ENCODE results near the gene KLC4. TPM values are rescaled to one million over a fixed set of nuclear protein-coding genes. Genes with fewer than 3 reads are reported as not detected.

KLC4 gene
- total RNA-seq, 1 donor from 2014 or later: 17.8 TPM

GRCh38 chr6:43013843-43014433 lies 45.5 kb upstream of the KLC4 start, which contains the start of the genes KLHDC3 and MEA1:
Gene KLHDC3, plus strand, starts transcription at chr6:43014249. Its CDS starts 2,944 bp downstream, at chr6:43017193.
Gene MEA1, minus strand, starts transcription at chr6:43013946. Its CDS starts 133 bp downstream, at chr6:43013813.
- Histone ChIP-seq H3K4me1 (peaks cover 13 to 33% of the 10 kb centered on the region in 2 donors), H3K4me3 (peak within 1 kb of the TSS; percentile 76 to 81), H3K36me3 (peaks cover 46 to 48% of the 10 kb centered on the region in 2 donors), H3K27me3 (no peaks in the 10 kb centered on the region), H3K27ac (peak within 1 kb of the TSS; percentile 81 to 82), H3K9me3 (no peaks in the 10 kb centered on the region)
- DNase-seq (ENCODE audit: low spot score in 2 of 2): peak; percentile 99 to 100
- intact Hi-C loops (cut with DNase I): loop anchor here (1.0 to 5.0 kb wide), 8 partner anchors 30 to 158 kb away; partner anchors contain the start of genes CNPY3, KLC4, MRPL2 and PEX6
- no peak for TF ChIP-seq CTCF (IDR thresholded peaks at IDR 0.05)

- TF ChIP-seq CTCF (IDR thresholded peaks at IDR 0.05): no peak
- Histone ChIP-seq H3K27ac (peak overlapping the region; percentile 58 to 82), H3K36me3 (peaks cover 47 to 49% of the 10 kb centered on the region in 2 donors), H3K4me1 (peaks cover 13 to 33% of the 10 kb centered on the region in 2 donors), H3K27me3 (no peaks in the 10 kb centered on the region), H3K9me3 (no peaks in the 10 kb centered on the region), H3K4me3 (peak overlapping the region; percentile 76 to 81)
- intact Hi-C loops (cut with DNase I): loop anchor here (1.0 to 5.0 kb wide), 7 partner anchors 36 to 158 kb away; partner anchors contain the start of genes CNPY3, KLC4, MRPL2 and PEX6
- no peak for DNase-seq (ENCODE audit: low spot score in 2 of 2)
These were observed 45.0 kb upstream of the KLC4 start for GRCh38 chr6:43014434-43014909.

GRCh38 chr6:43016176-43016942 lies 43.1 kb upstream of the KLC4 start:
- no peak for DNase-seq (ENCODE audit: low spot score in 2 of 2)
- H3K27me3 ChIP-seq: no peaks in the 10 kb centered on the region
- peaks cover 18 to 39% of the 10 kb centered on the region in 2 donors for H3K4me1 ChIP-seq
- peaks cover 32 to 33% of the 10 kb centered on the region in 2 donors for H3K36me3 ChIP-seq
- no peak for TF ChIP-seq CTCF (IDR thresholded peaks at IDR 0.05)
- intact Hi-C loops (cut with DNase I): no loop called here
- H3K27ac ChIP-seq: peak overlapping the region; percentile 27 to 82
- H3K4me3 ChIP-seq: peak overlapping the region in 1 of 2 donors; percentile 76
- no peaks in the 10 kb centered on the region for H3K9me3 ChIP-seq

GRCh38 chr6:43016943-43017334 lies 42.5 kb upstream of the KLC4 start:
- Histone ChIP-seq H3K36me3 (peaks cover 27 to 28% of the 10 kb centered on the region in 2 donors), H3K9me3 (no peaks in the 10 kb centered on the region), H3K4me3 (peak overlapping the region in 1 of 2 donors; percentile 76), H3K4me1 (peaks cover 18 to 39% of the 10 kb centered on the region in 2 donors), H3K27me3 (no peaks in the 10 kb centered on the region), H3K27ac (peak overlapping the region; percentile 27 to 82)
- no peak for TF ChIP-seq CTCF (IDR thresholded peaks at IDR 0.05)
- no peak for DNase-seq (ENCODE audit: low spot score in 2 of 2)
- intact Hi-C loops (cut with DNase I): no loop called here

- Histone ChIP-seq H3K9me3 (no peaks in the 10 kb centered on the region), H3K4me3 (no peak overlapping the region), H3K36me3 (peaks cover 25 to 27% of the 10 kb centered on the region in 2 donors), H3K4me1 (peaks cover 22 to 43% of the 10 kb centered on the region in 2 donors), H3K27me3 (no peaks in the 10 kb centered on the region), H3K27ac (no peak overlapping the region)
- DNase-seq (ENCODE audit: low spot score in 2 of 2): no peak
- TF ChIP-seq CTCF (IDR thresholded peaks at IDR 0.05): no peak
- intact Hi-C loops (cut with DNase I): no loop called here
These were observed 40.3 kb upstream of the KLC4 start for GRCh38 chr6:43019152-43019551.
